ENCODE data around the gene CTNNBL1.

Gene CTNNBL1

DNA sequence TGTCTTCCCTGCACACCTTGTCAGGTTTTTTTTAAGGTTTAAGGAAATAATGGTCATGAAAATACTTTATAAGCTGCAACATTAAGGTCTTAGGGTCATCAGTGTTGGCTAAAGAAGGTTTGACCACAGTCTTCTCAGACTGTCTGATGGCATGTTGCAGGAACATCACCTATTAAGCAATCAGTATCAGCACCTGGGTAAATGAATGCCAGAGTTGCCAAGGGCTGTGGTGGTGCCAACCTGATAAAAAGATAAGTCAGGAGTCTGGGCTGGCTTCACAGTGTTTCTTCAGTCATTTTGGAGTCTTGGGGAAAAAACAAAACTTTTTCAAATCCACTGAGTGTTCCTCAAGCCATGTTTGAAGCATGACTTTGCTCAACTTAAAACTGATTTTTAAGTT lies 147.6 kb downstream of the CTNNBL1 start:
- Histone ChIP-seq H3K36me3 (ENCODE audit: control insufficient read depth, insufficient read depth, low read length) (no peaks in the 10 kb centered on the region), H3K27me3 (ENCODE audit: control insufficient read depth, insufficient read depth, low read length) (no peaks in the 10 kb centered on the region), H2AFZ (no peak overlapping the region), H3K79me2 (no peaks in the 10 kb centered on the region), H3K4me2 (ENCODE audit: low read length) (no peak overlapping the region), H3K9ac (no peak overlapping the region), H3K4me3 (ENCODE audit: low read depth, low read length) (no peak overlapping the region), H3K27ac (no peak overlapping the region), H3K9me3 (ENCODE audit: control insufficient read depth, low read length) (no peaks in the 10 kb centered on the region), H3K4me1 (peaks cover 11% of the 10 kb centered on the region)
- no peak for TF ChIP-seq CTCF (IDR thresholded peaks at IDR 0.05)

DNA sequence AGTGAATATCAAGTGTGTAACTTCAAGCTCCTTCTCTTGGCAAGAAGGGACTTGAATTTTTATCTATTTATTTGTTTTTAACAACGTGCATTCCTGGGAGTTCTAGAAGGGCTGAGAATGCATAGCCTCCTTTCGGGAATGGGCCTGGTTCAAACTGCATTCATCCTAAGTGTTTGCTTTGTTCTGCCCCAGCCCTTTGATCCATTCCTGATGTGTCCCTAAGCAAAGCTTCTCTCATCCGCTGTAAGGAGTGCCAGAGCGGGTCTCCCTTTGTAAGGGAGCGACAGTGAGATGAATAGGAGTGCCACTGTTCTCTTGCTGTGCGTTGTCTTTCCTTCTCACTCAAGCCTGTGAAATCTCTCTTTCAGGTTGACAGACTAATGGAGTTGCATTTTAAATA lies 148.1 kb downstream of the CTNNBL1 start:
- Histone ChIP-seq H3K27me3 (ENCODE audit: control insufficient read depth, insufficient read depth, low read length) (no peaks in the 10 kb centered on the region), H3K27ac (no peak overlapping the region), H3K4me3 (ENCODE audit: low read depth, low read length) (no peak overlapping the region), H3K9ac (no peak overlapping the region), H3K4me1 (peaks cover 11% of the 10 kb centered on the region), H3K9me3 (ENCODE audit: control insufficient read depth, low read length) (no peaks in the 10 kb centered on the region), H2AFZ (no peak overlapping the region), H3K79me2 (no peaks in the 10 kb centered on the region), H3K36me3 (ENCODE audit: control insufficient read depth, insufficient read depth, low read length) (no peaks in the 10 kb centered on the region), H3K4me2 (ENCODE audit: low read length) (no peak overlapping the region)
- TF ChIP-seq CTCF (IDR thresholded peaks at IDR 0.05) = no peak

DNA sequence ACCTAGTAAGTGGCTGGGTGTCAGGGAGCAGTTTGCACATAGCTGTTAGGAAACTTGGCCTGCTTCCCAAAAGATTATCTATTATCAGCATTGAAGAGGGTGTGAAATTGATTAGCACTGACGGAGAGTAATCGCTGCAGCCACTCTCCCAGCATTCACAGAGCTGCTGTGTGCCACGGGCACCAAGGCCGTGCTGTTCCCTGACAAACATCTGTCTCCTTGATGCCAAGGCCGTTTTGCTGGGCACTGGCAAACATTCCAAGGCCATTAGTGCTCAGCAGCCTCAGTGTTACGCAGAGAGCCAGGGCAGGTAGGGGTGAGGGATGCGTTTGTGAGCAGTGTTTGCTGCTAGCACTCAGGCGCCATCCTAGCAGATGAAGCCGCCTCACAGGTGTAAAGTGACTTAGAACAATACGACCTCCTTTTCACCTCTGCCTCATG lies 151.4 kb downstream of the CTNNBL1 start:
- Histone ChIP-seq H3K9me3 (ENCODE audit: control insufficient read depth, low read length) (no peaks in the 10 kb centered on the region), H3K27ac (no peak overlapping the region), H3K36me3 (ENCODE audit: control insufficient read depth, insufficient read depth, low read length) (no peaks in the 10 kb centered on the region)

DNA sequence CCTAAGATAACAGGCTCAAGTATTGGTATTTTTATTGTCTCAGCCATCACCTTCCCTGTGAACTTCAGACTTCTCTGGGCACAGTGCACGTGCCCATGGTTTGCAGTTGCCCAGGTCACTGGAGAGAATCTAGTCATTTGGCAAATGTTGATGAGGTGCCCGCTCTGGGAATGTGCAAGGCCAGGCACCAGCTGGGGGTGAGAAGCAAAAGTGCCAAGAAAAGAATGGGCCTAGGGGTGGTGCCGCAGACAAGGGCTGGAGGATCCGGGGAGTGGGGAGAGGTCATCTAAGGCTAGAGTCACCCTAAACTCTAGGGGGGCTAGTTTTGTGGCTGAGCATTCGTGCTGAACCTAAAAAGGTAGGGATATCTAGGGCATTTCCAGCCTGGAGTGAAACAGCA lies 152.0 kb downstream of the CTNNBL1 start:
- Histone ChIP-seq H3K27me3 (ENCODE audit: control insufficient read depth, insufficient read depth, low read length) (no peaks in the 10 kb centered on the region), H3K4me2 (ENCODE audit: low read length) (no peak overlapping the region), H3K36me3 (ENCODE audit: control insufficient read depth, insufficient read depth, low read length) (no peaks in the 10 kb centered on the region), H2AFZ (no peak overlapping the region), H3K4me3 (ENCODE audit: low read depth, low read length) (no peak overlapping the region), H3K27ac (no peak overlapping the region), H3K9me3 (ENCODE audit: control insufficient read depth, low read length) (no peaks in the 10 kb centered on the region), H3K9ac (no peak overlapping the region), H3K79me2 (no peaks in the 10 kb centered on the region), H3K4me1 (no peaks in the 10 kb centered on the region)
- no peak for TF ChIP-seq CTCF (IDR thresholded peaks at IDR 0.05)

More for the DNA sequence above, 151.4 kb downstream of the CTNNBL1 start:
- Histone ChIP-seq H3K79me2 (no peaks in the 10 kb centered on the region), H3K9ac (no peak overlapping the region), H3K4me1 (no peaks in the 10 kb centered on the region), H3K27me3 (ENCODE audit: control insufficient read depth, insufficient read depth, low read length) (no peaks in the 10 kb centered on the region), H3K4me2 (ENCODE audit: low read length) (no peak overlapping the region), H3K4me3 (ENCODE audit: low read depth, low read length) (no peak overlapping the region), H2AFZ (no peak overlapping the region)
- no peak for TF ChIP-seq CTCF (IDR thresholded peaks at IDR 0.05)

DNA sequence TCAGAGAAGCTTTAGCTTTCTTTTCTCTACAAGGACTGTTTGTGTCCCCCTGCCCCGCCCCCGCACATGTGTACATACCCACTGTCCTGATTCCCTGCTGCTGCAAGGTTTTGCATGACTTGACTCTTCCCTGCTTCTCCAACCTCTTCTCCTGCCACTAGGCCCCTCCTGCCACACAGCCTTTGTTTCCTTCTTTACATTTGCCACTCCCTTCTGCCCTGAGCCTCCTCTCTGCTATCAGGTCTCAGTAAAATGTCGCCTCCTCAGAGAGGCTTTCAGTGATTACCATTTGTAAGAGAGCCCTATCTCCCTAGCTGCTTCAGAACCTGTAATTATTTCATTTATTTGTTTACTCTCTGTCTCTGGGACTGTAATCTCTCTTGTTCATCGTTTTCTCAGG lies 152.7 kb downstream of the CTNNBL1 start:
- H3K36me3 ChIP-seq (ENCODE audit: control insufficient read depth, insufficient read depth, low read length) = no peaks in the 10 kb centered on the region
- no peaks in the 10 kb centered on the region for H3K9me3 ChIP-seq (ENCODE audit: control insufficient read depth, low read length)
- no peaks in the 10 kb centered on the region for H3K4me1 ChIP-seq
- no peaks in the 10 kb centered on the region for H3K79me2 ChIP-seq
- H3K27ac ChIP-seq = no peak overlapping the region
- no peak overlapping the region for H3K9ac ChIP-seq
- no peak overlapping the region for H3K4me3 ChIP-seq (ENCODE audit: low read depth, low read length)
- no peak for TF ChIP-seq CTCF (IDR thresholded peaks at IDR 0.05)
- H3K4me2 ChIP-seq (ENCODE audit: low read length) = no peak overlapping the region
- no peaks in the 10 kb centered on the region for H3K27me3 ChIP-seq (ENCODE audit: control insufficient read depth, insufficient read depth, low read length)
- no peak overlapping the region for H2AFZ ChIP-seq
